B cell (primary cell): ENCODE data around the gene SCN4B. TPM values are rescaled to one million over a fixed set of nuclear protein-coding genes. Genes with fewer than 3 reads are reported as not detected.
"Not testable (repeated sequence)": the region's sequence is repeated elsewhere in the genome, so short reads cannot be mapped to it uniquely, and the experiment has no call there.

Experiments
- ATAC-seq: fragments of 200-7000 bp; cut with Tn5 transposase; one replicate; pipeline ENCODE4 v1.10.0; 2021; ENCODE audit warnings: low read depth, mild to moderate bottlenecking, moderate number of reproducible peaks, moderate library complexity
- CTCF ChIA-PET: fragments of 350-600 bp; sonication (Branson Sonifier 250); formaldehyde crosslinking; loops from one replicate; lab custom pipeline; 2021; ENCODE audit warnings: antibody characterized with exemption, inconsistent platforms; lab: Charles Lee
- POLR2A ChIA-PET: fragments of 350-600 bp; sonication (Branson Sonifier 250); formaldehyde crosslinking; loops from one replicate; lab custom pipeline; 2021; ENCODE audit warnings: antibody characterized with exemption; lab: Charles Lee
- DNase-seq: peaks from one replicate; pipeline ENCODE4 v3.0.0; 2013
- H2AFZ ChIP-seq: 2 replicates; pipeline ENCODE4 v1.6.1; 2012; ENCODE audit warnings: mild to moderate bottlenecking, low read depth, low read length; ENCODE audit not compliant: insufficient read depth, poor library complexity, severe bottlenecking
- H3K27ac ChIP-seq, 2 donors: 1 replicate in 1 of 2; 2 replicates in 1 of 2; pipeline ENCODE4 v1.5.1; 2012 to 2013; ENCODE audit warnings: low read length in 2 of 2, mild to moderate bottlenecking in 2 of 2, moderate library complexity in 1 of 2
- H3K27me3 ChIP-seq, 4 experiments: fragments of 200-600 bp in 1 of 4; sonication (generic) in 1 of 4; replicated peaks in 1 of 4; 1 replicate in 2 of 4; 2 replicates in 2 of 4; pipeline versions ENCODE4 v1.6.1 to v1.7.0; 2013 to 2016; ENCODE audit warnings: low read length in 3 of 4, mild to moderate bottlenecking in 2 of 4, mixed read lengths in 1 of 4, moderate library complexity in 1 of 4; ENCODE audit not compliant: insufficient read depth in 4 of 4, control insufficient read depth in 3 of 4; ENCODE audit errors: control extremely low read depth in 1 of 4
- H3K36me3 ChIP-seq, 2 experiments: replicated peaks in 1 of 2; 1 replicate in 1 of 2; 2 replicates in 1 of 2; pipeline versions ENCODE4 v1.6.1 to v1.7.1; 2013; ENCODE audit warnings: low read length in 1 of 2; ENCODE audit not compliant: insufficient read depth in 2 of 2, control insufficient read depth in 1 of 2; ENCODE audit errors: control extremely low read depth in 1 of 2, extremely low read depth in 1 of 2
- H3K4me1 ChIP-seq, 2 donors: fragments of 200-600 bp in 1 of 2; sonication (generic) in 1 of 2; 1 replicate in 1 of 2; 2 replicates in 1 of 2; pipeline versions ENCODE4 v1.5.1 to v1.6.1; 2013 to 2017; ENCODE audit warnings: low read length in 2 of 2; ENCODE audit not compliant: control insufficient read depth in 2 of 2, insufficient read depth in 2 of 2
- H3K4me2 ChIP-seq: replicated peaks from 2 replicates; pipeline ENCODE3; 2012; ENCODE audit warnings: mild to moderate bottlenecking, low read depth, low read length; ENCODE audit not compliant: poor library complexity, severe bottlenecking
- H3K4me3 ChIP-seq, 5 experiments: fragments of 200-600 bp in 1 of 5; sonication (generic) in 1 of 5; 1 replicate in 3 of 5; 2 replicates in 2 of 5; pipeline versions ENCODE4 v1.5.1 to v1.7.0; 2011 to 2016; ENCODE audit warnings: low read length in 4 of 5, mild to moderate bottlenecking in 4 of 5, low read depth in 2 of 5, control low read depth in 1 of 5, moderate library complexity in 1 of 5; ENCODE audit not compliant: insufficient read depth in 1 of 5; ENCODE audit errors: control extremely low read depth in 1 of 5, extremely low read depth in 1 of 5
- H3K79me2 ChIP-seq: fragments of 200-600 bp; sonication (generic); one replicate; pipeline ENCODE4 v1.6.0; 2016; ENCODE audit warnings: low read length; ENCODE audit not compliant: control insufficient read depth, insufficient read depth
- H3K9ac ChIP-seq: fragments of 200-600 bp; sonication (generic); 2 replicates; pipeline ENCODE4 v1.6.1; 2017; ENCODE audit warnings: mild to moderate bottlenecking, low read length, moderate library complexity
- H3K9me3 ChIP-seq, 3 donors: one replicate each; pipeline versions ENCODE4 v1.6.1 to v1.7.1; 2013; ENCODE audit warnings: low read length in 2 of 3; ENCODE audit not compliant: control insufficient read depth in 2 of 3, insufficient read depth in 1 of 3; ENCODE audit errors: control extremely low read depth in 1 of 3
- H4K20me1 ChIP-seq: 2 replicates; pipeline ENCODE4 v1.6.0; 2012; ENCODE audit warnings: mild to moderate bottlenecking, low read length; ENCODE audit not compliant: insufficient read depth, control insufficient read depth, poor library complexity, severe bottlenecking
- H3K27ac Mint-ChIP-seq: one replicate; pipeline ENCODE4 v1.8.0; 2021; ENCODE audit warnings: mixed read lengths
- H3K27me3 Mint-ChIP-seq: one replicate; pipeline ENCODE4 v1.8.0; 2021; ENCODE audit warnings: mixed read lengths
- H3K4me1 Mint-ChIP-seq: one replicate; pipeline ENCODE4 v1.8.0; 2021; ENCODE audit warnings: mixed read lengths
- H3K4me3 Mint-ChIP-seq: one replicate; pipeline ENCODE4 v1.8.0; 2021; ENCODE audit warnings: mixed read lengths
- H3K9me3 Mint-ChIP-seq: one replicate; pipeline ENCODE4 v1.8.0; 2022; ENCODE audit warnings: mixed read lengths; ENCODE audit not compliant: insufficient read depth
- EZH2 ChIP-seq: IDR thresholded peaks from 2 replicates; pipeline ENCODE4 v1.6.1; 2012; ENCODE audit warnings: borderline replicate concordance, low read depth, mild to moderate bottlenecking, moderate library complexity, low read length; ENCODE audit not compliant: insufficient read depth, poor library complexity, severe bottlenecking
- WGBS: methylation state at CpG from one replicate; pipeline ENCODE4 v1.1.5; 2013; ENCODE audit warnings: missing lambda C conversion rate; ENCODE audit not compliant: insufficient coverage; 5-methylcytosine and 5-hydroxymethylcytosine counted together
- intact Hi-C: fragments of 100-400 bp; cut with micrococcal nuclease; formaldehyde crosslinking; loops from one replicate; pipeline ENCODE4 v1.10.0; 2022
- polyA plus RNA-seq: library from polyadenylated mRNA; depleted of rRNA; stranded (reverse); fragments of >200 nt; gene quantifications from 2 replicates; pipeline ENCODE4 v1.2.3, GENCODE V29; 2012
- total RNA-seq, 2 donors: library from RNA; stranded (reverse); fragments of 120-200 nt in 1 of 2; gene quantifications; 1 replicate in 1 of 2; 2 replicates in 1 of 2; pipeline versions ENCODE4 v1.2.3 to v1.2.4, GENCODE V29; 2013 to 2022
- TF ChIP-seq, protein P1 (sequence below): fragments of 200-600 bp; IDR thresholded peaks from one replicate; pipeline ENCODE4 v1.8.0; 2022; ENCODE audit warnings: antibody characterized with exemption, mild to moderate bottlenecking

Gene SCN4B
- total and polyA plus RNA-seq, 2 donors (not counting 1 experiment from before 2014, with no cell fraction given), result not detected

DNA sequence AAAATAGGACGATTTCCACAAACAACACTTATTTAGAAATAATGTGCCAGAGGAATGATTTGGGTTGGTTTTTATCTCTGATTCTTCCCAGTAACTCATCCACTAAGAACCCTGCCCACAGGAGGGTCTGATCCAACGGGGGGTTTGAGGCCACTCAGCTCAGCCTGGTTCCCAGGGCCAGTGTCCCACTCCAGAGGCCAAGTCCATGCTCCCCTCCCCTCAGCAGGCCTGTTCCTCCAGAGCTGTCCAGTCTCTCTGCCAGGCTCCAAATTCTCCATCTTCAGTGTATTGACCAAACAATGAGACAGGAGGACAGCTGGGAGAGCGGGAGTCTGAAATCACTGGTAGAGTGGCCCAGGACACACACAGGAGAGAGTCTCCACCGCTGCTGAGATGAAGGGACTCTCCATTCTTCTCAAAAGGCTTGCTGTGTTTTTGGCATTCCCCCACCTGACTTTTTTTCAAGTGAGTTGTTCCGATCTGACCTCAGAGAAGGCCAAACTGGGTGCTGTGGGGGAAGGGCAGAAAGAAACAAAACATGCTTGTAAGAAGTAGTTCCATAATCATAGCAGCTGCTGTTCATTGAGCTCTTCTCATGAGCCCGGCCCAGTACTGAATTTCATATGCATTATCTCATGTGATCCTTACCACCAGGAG is 41.4 kb upstream of the SCN4B start:
- Mint-ChIP-seq H3K9me3 (peaks cover 4% of the 10 kb centered on the region), H3K4me1 (peaks cover 2% of the 10 kb centered on the region), H3K27me3 (peaks cover 17% of the 10 kb centered on the region), H3K4me3 (no peak overlapping the region), H3K27ac (no peak overlapping the region)
- Histone ChIP-seq H2AFZ (no peak overlapping the region), H4K20me1 (no peaks in the 10 kb centered on the region), H3K27me3 (peaks cover 0 to 19% (median 5%) of the 10 kb centered on the region in 4 experiments), H3K79me2 (no peaks in the 10 kb centered on the region), H3K9me3 (peaks cover 0 to 17% (median 4%) of the 10 kb centered on the region in 3 donors), H3K4me2 (no peak overlapping the region), H3K4me3 (no peak overlapping the region), H3K4me1 (peaks cover 0 to 3% of the 10 kb centered on the region in 2 donors), H3K9ac (no peak overlapping the region), H3K36me3 (no peaks in the 10 kb centered on the region), H3K27ac (no peak overlapping the region)
- POLR2A ChIA-PET, result no interaction called here
- TF ChIP-seq, protein P1, sequence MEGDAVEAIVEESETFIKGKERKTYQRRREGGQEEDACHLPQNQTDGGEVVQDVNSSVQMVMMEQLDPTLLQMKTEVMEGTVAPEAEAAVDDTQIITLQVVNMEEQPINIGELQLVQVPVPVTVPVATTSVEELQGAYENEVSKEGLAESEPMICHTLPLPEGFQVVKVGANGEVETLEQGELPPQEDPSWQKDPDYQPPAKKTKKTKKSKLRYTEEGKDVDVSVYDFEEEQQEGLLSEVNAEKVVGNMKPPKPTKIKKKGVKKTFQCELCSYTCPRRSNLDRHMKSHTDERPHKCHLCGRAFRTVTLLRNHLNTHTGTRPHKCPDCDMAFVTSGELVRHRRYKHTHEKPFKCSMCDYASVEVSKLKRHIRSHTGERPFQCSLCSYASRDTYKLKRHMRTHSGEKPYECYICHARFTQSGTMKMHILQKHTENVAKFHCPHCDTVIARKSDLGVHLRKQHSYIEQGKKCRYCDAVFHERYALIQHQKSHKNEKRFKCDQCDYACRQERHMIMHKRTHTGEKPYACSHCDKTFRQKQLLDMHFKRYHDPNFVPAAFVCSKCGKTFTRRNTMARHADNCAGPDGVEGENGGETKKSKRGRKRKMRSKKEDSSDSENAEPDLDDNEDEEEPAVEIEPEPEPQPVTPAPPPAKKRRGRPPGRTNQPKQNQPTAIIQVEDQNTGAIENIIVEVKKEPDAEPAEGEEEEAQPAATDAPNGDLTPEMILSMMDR, result no peak
- no peak for TF ChIP-seq EZH2
- DNase-seq (no peak), ATAC-seq (no peak)
- intact Hi-C loops, result no loop called here
- CTCF ChIA-PET, result interaction anchor here (1.8 to 2.8 kb wide), 3 partner anchors 97 to 159 kb away, joined by 4 to 13 read pairs (median 9); no protein-coding TSS in a partner anchor
- 86% methylated on average over 3 of the region's 6 CpGs for WGBS

DNA sequence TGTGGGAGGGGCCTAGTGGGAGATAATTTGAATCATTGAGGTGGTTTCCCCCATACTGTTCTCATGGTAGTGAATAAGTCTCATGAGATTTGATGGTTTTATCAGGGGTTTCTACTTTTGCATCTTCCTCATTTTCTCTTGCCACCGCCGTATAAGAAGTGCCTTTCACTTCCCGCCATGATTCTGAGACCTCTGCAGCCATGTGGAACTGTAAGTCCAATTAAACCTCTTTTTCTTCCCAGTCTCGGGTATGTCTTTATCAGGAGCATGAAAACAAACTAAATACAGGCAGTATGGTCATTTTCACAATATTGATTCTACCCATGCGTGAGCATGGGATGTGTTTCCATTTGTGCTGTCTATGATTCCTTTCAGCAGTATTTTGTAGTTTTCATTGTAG is 40.2 kb upstream of the SCN4B start:
- not testable (repeated sequence) for ATAC-seq, H3K27ac Mint-ChIP-seq

DNA sequence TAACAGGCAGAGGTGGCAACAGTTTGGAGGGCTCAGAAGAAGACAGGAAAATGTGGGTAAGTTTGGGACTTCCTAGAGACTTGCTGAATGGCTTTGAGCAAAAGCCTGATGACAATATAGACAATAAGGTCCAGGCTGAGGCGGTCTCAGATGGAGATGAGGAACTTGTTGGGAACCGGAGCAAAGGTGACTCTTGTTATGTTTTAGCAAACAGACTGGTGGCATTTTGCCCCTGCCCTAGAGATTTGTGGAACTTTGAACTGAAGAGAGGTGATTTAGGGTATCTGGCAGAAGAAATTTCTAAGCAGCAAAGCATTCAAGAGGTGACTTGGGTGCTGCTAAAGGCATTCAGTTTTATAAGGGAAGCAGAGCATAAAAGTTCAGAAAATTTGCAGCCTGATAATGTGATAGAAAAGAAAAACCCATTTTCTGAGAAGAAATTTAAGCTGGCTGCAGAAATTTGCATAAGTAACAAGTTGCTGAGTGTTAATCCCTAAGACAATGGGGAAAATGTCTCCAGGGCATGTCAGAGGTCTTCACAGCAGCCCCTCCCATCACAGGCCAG is 38.4 kb upstream of the SCN4B start:
- peaks cover 27% of the 10 kb centered on the region for H3K27me3 Mint-ChIP-seq
- H3K27ac Mint-ChIP-seq, H3K36me3 ChIP-seq, H3K4me1 Mint-ChIP-seq, H4K20me1 ChIP-seq, H3K4me3 ChIP-seq, H3K4me3 Mint-ChIP-seq, CTCF ChIA-PET, ATAC-seq, H3K9me3 Mint-ChIP-seq, H3K4me2 ChIP-seq, intact Hi-C loops, H2AFZ ChIP-seq, H3K27ac ChIP-seq, H3K9ac ChIP-seq, POLR2A ChIA-PET, H3K79me2 ChIP-seq, H3K4me1 ChIP-seq, DNase-seq: not testable (repeated sequence)
- WGBS, result 100% methylated on average over 1 of the region's 2 CpGs
- H3K9me3 ChIP-seq, result peaks cover 0 to 17% (median 4%) of the 10 kb centered on the region in 3 donors
- peaks cover 0 to 20% (median 4%) of the 10 kb centered on the region in 4 experiments for H3K27me3 ChIP-seq

More for the DNA sequence above, 40.2 kb upstream of the SCN4B start:
- H3K36me3 ChIP-seq, DNase-seq, H3K4me1 ChIP-seq, H3K9me3 Mint-ChIP-seq, intact Hi-C loops, H3K79me2 ChIP-seq, H3K4me3 ChIP-seq, H3K4me2 ChIP-seq, H2AFZ ChIP-seq, POLR2A ChIA-PET, H3K27ac ChIP-seq, H3K4me3 Mint-ChIP-seq, H4K20me1 ChIP-seq, H3K4me1 Mint-ChIP-seq, H3K9ac ChIP-seq: not testable (repeated sequence)
- Histone ChIP-seq H3K27me3 (peaks cover 0 to 15% (median 5%) of the 10 kb centered on the region in 4 experiments), H3K9me3 (peaks cover 0 to 17% (median 4%) of the 10 kb centered on the region in 3 donors)
- CTCF ChIA-PET, result interaction anchor here (1.0 kb wide), 1 partner anchor 160 kb away, joined by 3 read pairs; no protein-coding TSS in a partner anchor
- H3K27me3 Mint-ChIP-seq, result peaks cover 24% of the 10 kb centered on the region
- WGBS, result 71% methylated on average over 3 of the region's 5 CpGs
